AG04450 (cell line): Measurements from ENCODE around the gene ATP1B3. TPM values are rescaled to one million over a fixed set of nuclear protein-coding genes. Genes with fewer than 3 reads are reported as not detected.
"Not testable (repeated sequence)": the region's sequence is repeated elsewhere in the genome, so short reads cannot be mapped to it uniquely, and the experiment has no call there.

ENCODE experiments used
- CTCF ChIA-PET: fragments of 300-600, 350-600 bp; formaldehyde crosslinking; extraction: SDS; loops from one replicate; lab custom pipeline; 2022; ENCODE audit warnings: antibody characterized with exemption, inconsistent platforms; lab: Charles Lee
- POLR2A ChIA-PET: fragments of 350-600 bp; formaldehyde crosslinking; extraction: SDS; loops from one replicate; lab custom pipeline; 2021; ENCODE audit warnings: antibody characterized with exemption, inconsistent platforms; lab: Yijun Ruan, JAX
- DNase-seq: peaks from one replicate; pipeline ENCODE4 v3.0.0-alpha.2; 2011; ENCODE audit warnings: low read depth, low spot score
- H3K27ac ChIP-seq: one replicate; pipeline ENCODE4 v1.5.1; 2012; ENCODE audit warnings: low read depth, low read length, control low read depth
- H3K27me3 ChIP-seq: one replicate; pipeline ENCODE4 v1.6.0; 2012; ENCODE audit warnings: low read length; ENCODE audit not compliant: control insufficient read depth, insufficient read depth
- H3K4me3 ChIP-seq: 2 replicates; pipeline ENCODE4 v1.5.1; 2011; ENCODE audit warnings: mild to moderate bottlenecking, low read depth, low read length, control low read depth
- H3K9me3 ChIP-seq: 2 replicates; pipeline ENCODE4 v1.5.1; 2012; ENCODE audit warnings: low read length; ENCODE audit not compliant: control insufficient read depth, insufficient read depth
- polyA plus RNA-seq: library from polyadenylated mRNA; depleted of rRNA; stranded (reverse); fragments of >200 nt; gene quantifications from 2 replicates; pipeline ENCODE4 v1.2.3, GENCODE V29; 2011
- TF ChIP-seq, protein P1 (sequence below): IDR thresholded peaks from 2 replicates; pipeline ENCODE4 v1.5.1; 2011; ENCODE audit warnings: low read depth, low read length, control low read depth, inconsistent platforms

Gene ATP1B3
- polyA plus RNA-seq, 1 experiment = 199 TPM

DNA sequence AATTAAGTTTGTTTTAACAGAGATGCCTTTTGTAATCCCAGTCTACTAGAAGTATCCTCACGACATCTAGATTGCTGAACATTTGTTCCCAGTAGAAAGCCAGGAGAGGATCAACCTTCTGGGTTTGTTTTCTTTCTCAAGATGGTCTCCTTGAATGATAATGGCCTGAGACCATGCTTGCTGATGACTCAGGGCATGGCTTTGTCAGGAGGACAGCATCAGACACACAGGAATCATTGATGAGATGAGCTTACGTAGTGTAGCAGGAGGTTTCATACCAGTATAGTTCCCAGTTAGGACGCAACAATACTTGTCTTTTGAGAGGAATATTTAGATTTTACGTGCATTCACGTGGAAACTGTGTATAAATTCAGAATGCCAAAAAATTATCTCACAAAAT, 38.6 kb downstream of the ATP1B3 start:
- Histone ChIP-seq H3K27me3 (no peaks in the 10 kb centered on the region), H3K27ac (no peak overlapping the region), H3K4me3 (no peak overlapping the region), H3K9me3 (no peaks in the 10 kb centered on the region)
- DNase-seq = no peak
- POLR2A ChIA-PET = interaction anchor here (0.6 kb wide), 1 partner anchor 37 kb away, joined by 3 read pairs; no protein-coding TSS in a partner anchor
- CTCF ChIA-PET = interaction anchor here (1.2 to 3.5 kb wide), 5 partner anchors 10 to 337 kb away, joined by 4 to 41 read pairs (median 31); partner anchors contain the start of genes ATP1B3 and RNF7
- TF ChIP-seq, protein P1, sequence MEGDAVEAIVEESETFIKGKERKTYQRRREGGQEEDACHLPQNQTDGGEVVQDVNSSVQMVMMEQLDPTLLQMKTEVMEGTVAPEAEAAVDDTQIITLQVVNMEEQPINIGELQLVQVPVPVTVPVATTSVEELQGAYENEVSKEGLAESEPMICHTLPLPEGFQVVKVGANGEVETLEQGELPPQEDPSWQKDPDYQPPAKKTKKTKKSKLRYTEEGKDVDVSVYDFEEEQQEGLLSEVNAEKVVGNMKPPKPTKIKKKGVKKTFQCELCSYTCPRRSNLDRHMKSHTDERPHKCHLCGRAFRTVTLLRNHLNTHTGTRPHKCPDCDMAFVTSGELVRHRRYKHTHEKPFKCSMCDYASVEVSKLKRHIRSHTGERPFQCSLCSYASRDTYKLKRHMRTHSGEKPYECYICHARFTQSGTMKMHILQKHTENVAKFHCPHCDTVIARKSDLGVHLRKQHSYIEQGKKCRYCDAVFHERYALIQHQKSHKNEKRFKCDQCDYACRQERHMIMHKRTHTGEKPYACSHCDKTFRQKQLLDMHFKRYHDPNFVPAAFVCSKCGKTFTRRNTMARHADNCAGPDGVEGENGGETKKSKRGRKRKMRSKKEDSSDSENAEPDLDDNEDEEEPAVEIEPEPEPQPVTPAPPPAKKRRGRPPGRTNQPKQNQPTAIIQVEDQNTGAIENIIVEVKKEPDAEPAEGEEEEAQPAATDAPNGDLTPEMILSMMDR = no peak

DNA sequence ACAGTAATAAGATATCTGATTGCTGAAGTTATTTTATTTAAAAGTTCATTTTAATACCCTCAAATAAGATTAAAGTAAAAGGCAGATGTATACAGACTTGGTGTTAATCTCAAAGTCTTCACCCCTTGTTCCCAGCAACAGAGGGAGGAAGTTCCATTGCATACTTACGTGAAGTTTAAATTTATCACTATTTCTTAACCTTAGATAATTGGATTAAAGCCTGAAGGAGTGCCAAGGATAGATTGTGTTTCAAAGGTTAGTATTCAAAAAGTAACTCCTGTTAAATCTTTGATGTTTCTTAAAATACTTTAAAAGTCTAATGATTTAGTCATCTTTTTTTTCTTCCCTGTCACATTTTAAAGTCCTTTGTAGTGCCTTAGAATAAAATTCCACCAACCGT, 39.3 kb downstream of the ATP1B3 start:
- TF ChIP-seq, protein P1 = no peak
- H3K4me3 ChIP-seq = no peak overlapping the region
- ChIA-PET POLR2A (no interaction called here), CTCF (interaction anchor here (3.3 kb wide), 1 partner anchor 9 kb away, joined by 24 read pairs; no protein-coding TSS in a partner anchor)
- H3K27ac ChIP-seq = no peak overlapping the region
- no peaks in the 10 kb centered on the region for H3K9me3 ChIP-seq
- DNase-seq = no peak
- H3K27me3 ChIP-seq = no peaks in the 10 kb centered on the region

DNA sequence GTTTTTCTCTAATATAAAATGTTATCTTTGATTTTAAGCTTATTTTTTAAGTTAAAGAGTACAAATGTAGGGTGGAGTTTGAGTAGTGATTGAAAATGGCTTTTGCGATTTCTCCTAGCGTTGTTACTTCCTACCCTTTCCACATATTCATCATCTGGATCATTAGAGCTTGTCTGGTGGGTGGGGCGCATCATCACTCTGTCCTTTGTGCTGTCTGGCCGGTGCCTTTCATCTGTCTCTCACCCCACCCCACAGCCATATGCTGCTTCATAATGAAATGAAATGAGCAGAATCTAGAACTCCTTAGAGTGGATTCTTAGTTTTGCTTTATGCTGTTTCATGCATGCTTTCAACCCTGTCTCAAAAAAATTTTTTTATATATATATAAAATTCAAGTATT, 44.3 kb downstream of the ATP1B3 start:
- H3K27me3 ChIP-seq = no peaks in the 10 kb centered on the region
- H3K27ac ChIP-seq = no peak overlapping the region
- ChIA-PET POLR2A (interaction anchor here (0.6 kb wide), 1 partner anchor 155 kb away, joined by 9 read pairs; no protein-coding TSS in a partner anchor), CTCF (no interaction called here)
- TF ChIP-seq, protein P1 = no peak
- H3K4me3 ChIP-seq = no peak overlapping the region
- H3K9me3 ChIP-seq = no peaks in the 10 kb centered on the region
- DNase-seq = no peak

DNA sequence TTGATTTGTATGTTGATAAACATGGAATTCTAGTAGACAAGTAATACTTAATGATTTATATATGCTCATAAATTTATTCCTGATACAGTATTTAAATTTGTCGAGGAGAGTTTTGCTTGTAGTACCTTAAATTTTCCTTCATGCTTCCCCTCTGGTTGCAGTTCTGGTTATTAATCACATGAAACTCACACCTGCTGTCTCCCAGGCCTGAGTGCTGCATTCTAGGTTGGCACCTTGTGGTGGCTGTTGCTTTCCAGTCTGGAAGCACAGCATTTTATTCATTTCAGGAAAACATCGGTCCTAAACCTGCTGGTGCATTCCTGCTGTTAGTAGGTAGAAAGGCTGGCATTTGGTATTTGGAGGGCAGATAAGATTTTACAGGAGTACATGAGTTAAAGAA, 44.9 kb downstream of the ATP1B3 start:
- Histone ChIP-seq H3K27me3 (no peaks in the 10 kb centered on the region), H3K4me3 (no peak overlapping the region), H3K27ac (no peak overlapping the region), H3K9me3 (no peaks in the 10 kb centered on the region)
- DNase-seq = no peak
- ChIA-PET CTCF (interaction anchor here (6.9 kb wide), 1 partner anchor 7 kb away, joined by 24 read pairs; no protein-coding TSS in a partner anchor), POLR2A (no interaction called here)
- TF ChIP-seq, protein P1 = no peak

DNA sequence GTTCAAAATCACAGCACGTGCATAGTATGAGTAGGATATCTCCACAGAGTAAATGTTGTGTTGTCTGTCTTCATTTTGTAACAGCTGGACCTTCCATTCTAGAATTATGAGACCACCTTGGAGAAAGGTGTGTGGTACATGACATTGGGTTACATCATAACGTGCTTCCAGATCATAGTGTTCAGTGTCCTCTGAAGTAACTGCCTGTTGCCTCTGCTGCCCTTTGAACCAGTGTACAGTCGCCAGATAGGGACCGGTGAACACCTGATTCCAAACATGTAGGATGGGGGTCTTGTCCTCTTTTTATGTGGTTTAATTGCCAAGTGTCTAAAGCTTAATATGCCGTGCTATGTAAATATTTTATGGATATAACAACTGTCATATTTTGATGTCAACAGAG, 49.2 kb downstream of the ATP1B3 start:
- H3K27ac ChIP-seq, H3K4me3 ChIP-seq, H3K27me3 ChIP-seq, H3K9me3 ChIP-seq, POLR2A ChIA-PET, DNase-seq: not testable (repeated sequence)
- CTCF ChIA-PET = interaction anchor here (6.9 kb wide), 1 partner anchor 12 kb away, joined by 24 read pairs; no protein-coding TSS in a partner anchor
